Activated CD4-positive, alpha-beta T cell treated with anti-CD3 and anti-CD28 coated beads, Interleukin-2, amount 10 ng/mL, durations not matched to agents 24 days and 14 days (primary cell): ENCODE measurements around the gene SERPINB4. TPM values are rescaled to one million over a fixed set of nuclear protein-coding genes. Genes with fewer than 3 reads are reported as not detected.
"Not testable (repeated sequence)": the region's sequence is repeated elsewhere in the genome, so short reads cannot be mapped to it uniquely, and the experiment has no call there.

Source experiments
- DNase-seq: peaks from one replicate; pipeline ENCODE4 v3.0.0; 2022
- H3K27ac Mint-ChIP-seq: one replicate; pipeline ENCODE4 v1.8.0; 2022; ENCODE audit warnings: mild to moderate bottlenecking, mixed read lengths
- H3K27me3 Mint-ChIP-seq: one replicate; pipeline ENCODE4 v1.8.0; 2022; ENCODE audit warnings: mixed read lengths
- H3K36me3 Mint-ChIP-seq: one replicate; pipeline ENCODE4 v1.8.0; 2022; ENCODE audit warnings: low read depth, mild to moderate bottlenecking, mixed read lengths
- H3K4me1 Mint-ChIP-seq: one replicate; pipeline ENCODE4 v1.8.0; 2021; ENCODE audit warnings: mixed read lengths
- H3K4me3 Mint-ChIP-seq: one replicate; pipeline ENCODE4 v1.8.0; 2022; ENCODE audit warnings: mild to moderate bottlenecking, moderate library complexity, mixed read lengths
- H3K9me3 Mint-ChIP-seq: one replicate; pipeline ENCODE4 v1.8.0; 2021; ENCODE audit warnings: mixed read lengths
- intact Hi-C: fragments of 100-400 bp; cut with micrococcal nuclease; formaldehyde crosslinking; loops from one replicate; pipeline ENCODE4 v1.15.1; 2023
- total RNA-seq: library from RNA; stranded (reverse); gene quantifications from 2 replicates; pipeline ENCODE4 v1.2.3, GENCODE V29; 2022

Gene SERPINB4
- not detected in 2 replicates for total RNA-seq

GRCh38 chr18:63644142-63644541 is at the start of gene SERPINB4:
Gene SERPINB4, minus strand, starts transcription at chr18:63644256. Its CDS starts 679 bp downstream, at chr18:63643577.
- H3K36me3 Mint-ChIP-seq, H3K27ac Mint-ChIP-seq, H3K9me3 Mint-ChIP-seq, H3K27me3 Mint-ChIP-seq, H3K4me1 Mint-ChIP-seq, DNase-seq, intact Hi-C loops, H3K4me3 Mint-ChIP-seq: not testable (repeated sequence)

- Mint-ChIP-seq H3K36me3 (no peaks in the 10 kb centered on the region), H3K4me1 (no peaks in the 10 kb centered on the region), H3K9me3 (no peaks in the 10 kb centered on the region), H3K27ac (no peak overlapping the region), H3K27me3 (no peaks in the 10 kb centered on the region), H3K4me3 (no peak overlapping the region)
- DNase-seq, result no peak
- intact Hi-C loops, result no loop called here
Measured at GRCh38 chr18:63689064-63689463, 45.0 kb upstream of the SERPINB4 start.

GRCh38 chr18:63686871-63687270 is 42.8 kb upstream of the SERPINB4 start:
- no peak overlapping the region for H3K27ac Mint-ChIP-seq
- H3K9me3 Mint-ChIP-seq, result no peaks in the 10 kb centered on the region
- no peak for DNase-seq
- no peaks in the 10 kb centered on the region for H3K4me1 Mint-ChIP-seq
- H3K27me3 Mint-ChIP-seq, result no peaks in the 10 kb centered on the region
- H3K36me3 Mint-ChIP-seq, result no peaks in the 10 kb centered on the region
- intact Hi-C loops, result no loop called here
- no peak overlapping the region for H3K4me3 Mint-ChIP-seq

GRCh38 chr18:63684718-63685117 is 40.7 kb upstream of the SERPINB4 start:
- no peaks in the 10 kb centered on the region for H3K27me3 Mint-ChIP-seq
- intact Hi-C loops, result no loop called here

GRCh38 chr18:63683890-63684289 is 39.8 kb upstream of the SERPINB4 start:
- no peaks in the 10 kb centered on the region for H3K36me3 Mint-ChIP-seq
- no peaks in the 10 kb centered on the region for H3K27me3 Mint-ChIP-seq
- no peak for DNase-seq
- intact Hi-C loops, result no loop called here
- no peak overlapping the region for H3K4me3 Mint-ChIP-seq
- no peaks in the 10 kb centered on the region for H3K9me3 Mint-ChIP-seq
- no peak overlapping the region for H3K27ac Mint-ChIP-seq
- H3K4me1 Mint-ChIP-seq, result no peaks in the 10 kb centered on the region

More at GRCh38 chr18:63684718-63685117, 40.7 kb upstream of the SERPINB4 start:
- H3K27ac Mint-ChIP-seq, result no peak overlapping the region
- no peaks in the 10 kb centered on the region for H3K9me3 Mint-ChIP-seq
- H3K4me1 Mint-ChIP-seq, result no peaks in the 10 kb centered on the region
- H3K4me3 Mint-ChIP-seq, result no peak overlapping the region
- no peaks in the 10 kb centered on the region for H3K36me3 Mint-ChIP-seq
- DNase-seq, result no peak

- DNase-seq, result no peak
- intact Hi-C loops, result no loop called here
- H3K4me3 Mint-ChIP-seq, result no peak overlapping the region
- H3K4me1 Mint-ChIP-seq, result no peaks in the 10 kb centered on the region
- H3K27me3 Mint-ChIP-seq, result no peaks in the 10 kb centered on the region
- H3K27ac Mint-ChIP-seq, result no peak overlapping the region
- H3K36me3 Mint-ChIP-seq, result no peaks in the 10 kb centered on the region
- no peaks in the 10 kb centered on the region for H3K9me3 Mint-ChIP-seq
Measured at GRCh38 chr18:63683152-63683551, 39.1 kb upstream of the SERPINB4 start.

- Mint-ChIP-seq H3K36me3 (no peaks in the 10 kb centered on the region), H3K4me1 (no peaks in the 10 kb centered on the region), H3K4me3 (no peak overlapping the region), H3K9me3 (no peaks in the 10 kb centered on the region), H3K27me3 (peaks cover 3% of the 10 kb centered on the region), H3K27ac (no peak overlapping the region)
- intact Hi-C loops, result no loop called here
- DNase-seq, result no peak
Measured at GRCh38 chr18:63681449-63682340, 37.6 kb upstream of the SERPINB4 start.

GRCh38 chr18:63679820-63680606 is 36.0 kb upstream of the SERPINB4 start:
- H3K27ac Mint-ChIP-seq, result no peak overlapping the region
- H3K4me1 Mint-ChIP-seq, result no peaks in the 10 kb centered on the region
- peaks cover 3% of the 10 kb centered on the region for H3K27me3 Mint-ChIP-seq
- DNase-seq, result no peak
- H3K9me3 Mint-ChIP-seq, result no peaks in the 10 kb centered on the region
- no peak overlapping the region for H3K4me3 Mint-ChIP-seq
- H3K36me3 Mint-ChIP-seq, result no peaks in the 10 kb centered on the region
- intact Hi-C loops, result no loop called here

GRCh38 chr18:63677500-63678225 is 33.6 kb upstream of the SERPINB4 start:
- DNase-seq, result peak; percentile 13
- H3K4me3 Mint-ChIP-seq, result no peak overlapping the region
- intact Hi-C loops, result no loop called here
- H3K27me3 Mint-ChIP-seq, result peaks cover 3% of the 10 kb centered on the region
- no peaks in the 10 kb centered on the region for H3K36me3 Mint-ChIP-seq
- H3K9me3 Mint-ChIP-seq, result no peaks in the 10 kb centered on the region
- H3K4me1 Mint-ChIP-seq, result no peaks in the 10 kb centered on the region
- no peak overlapping the region for H3K27ac Mint-ChIP-seq

GRCh38 chr18:63676526-63677323 is 32.7 kb upstream of the SERPINB4 start:
- H3K27me3 Mint-ChIP-seq, result peaks cover 3% of the 10 kb centered on the region
- H3K9me3 Mint-ChIP-seq, result no peaks in the 10 kb centered on the region
- H3K4me3 Mint-ChIP-seq, result no peak overlapping the region
- no peaks in the 10 kb centered on the region for H3K4me1 Mint-ChIP-seq
- DNase-seq, result no peak
- no peak overlapping the region for H3K27ac Mint-ChIP-seq
- intact Hi-C loops, result no loop called here
- no peaks in the 10 kb centered on the region for H3K36me3 Mint-ChIP-seq

- Mint-ChIP-seq H3K9me3 (no peaks in the 10 kb centered on the region), H3K4me1 (no peaks in the 10 kb centered on the region), H3K27ac (no peak overlapping the region), H3K27me3 (no peaks in the 10 kb centered on the region), H3K36me3 (no peaks in the 10 kb centered on the region), H3K4me3 (no peak overlapping the region)
- intact Hi-C loops, result no loop called here
- DNase-seq, result no peak
Measured at GRCh38 chr18:63664571-63664970, 20.5 kb upstream of the SERPINB4 start.

GRCh38 chr18:63661750-63662149 is 17.7 kb upstream of the SERPINB4 start, which contains the start of gene SERPINB3:
Gene SERPINB3, minus strand, starts transcription at chr18:63661893. Its CDS starts 677 bp downstream, at chr18:63661216.
- H3K4me3 Mint-ChIP-seq, H3K9me3 Mint-ChIP-seq, intact Hi-C loops, H3K36me3 Mint-ChIP-seq, DNase-seq, H3K27ac Mint-ChIP-seq, H3K27me3 Mint-ChIP-seq, H3K4me1 Mint-ChIP-seq: not testable (repeated sequence)

GRCh38 chr18:63658920-63659319 is 14.9 kb upstream of the SERPINB4 start:
- intact Hi-C loops, H3K27ac Mint-ChIP-seq, H3K27me3 Mint-ChIP-seq, DNase-seq, H3K4me3 Mint-ChIP-seq, H3K36me3 Mint-ChIP-seq, H3K4me1 Mint-ChIP-seq, H3K9me3 Mint-ChIP-seq: not testable (repeated sequence)
